GM12875 (cell line): ENCODE measurements around the gene MAMSTR.

Source experiments
- H3K4me3 ChIP-seq: one replicate; pipeline ENCODE4 v1.5.1; 2011; ENCODE audit warnings: low read depth, low read length, control low read depth
- TF ChIP-seq, protein P1 (sequence below): IDR thresholded peaks from 2 replicates; pipeline ENCODE4 v1.5.1; 2011; ENCODE audit warnings: low read depth, mild to moderate bottlenecking, control low read depth, inconsistent platforms, low read length, moderate library complexity, borderline replicate concordance; ENCODE audit not compliant: insufficient read depth

MAMSTR gene

DNA sequence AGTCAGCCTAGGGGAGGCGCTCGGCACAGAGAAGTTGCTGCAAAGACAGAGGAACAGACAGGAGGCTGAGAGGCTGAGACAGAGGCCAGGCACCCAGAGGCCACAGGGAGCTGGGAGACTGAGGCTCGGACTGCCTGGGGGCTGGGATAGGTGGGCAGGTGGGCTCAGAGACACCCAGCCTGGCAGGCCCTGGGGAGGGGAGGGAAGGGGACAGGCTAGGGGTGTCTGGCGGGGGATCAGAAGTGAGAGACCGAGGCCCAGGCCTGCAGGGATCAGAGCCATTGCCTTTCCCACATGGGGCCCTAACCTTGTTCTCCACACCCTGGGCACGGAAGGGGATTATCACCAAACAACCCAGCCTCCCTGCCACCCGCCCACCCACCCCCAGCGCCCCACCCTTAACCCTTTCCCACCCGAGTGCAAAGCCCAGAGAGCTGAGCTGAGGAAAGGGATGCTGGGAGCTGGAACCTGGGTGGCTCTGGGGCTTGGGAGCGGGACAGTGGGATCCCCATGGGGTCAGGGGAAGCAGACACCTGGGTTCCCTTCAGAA is 48.0 kb downstream of the MAMSTR start:
- TF ChIP-seq, protein P1, sequence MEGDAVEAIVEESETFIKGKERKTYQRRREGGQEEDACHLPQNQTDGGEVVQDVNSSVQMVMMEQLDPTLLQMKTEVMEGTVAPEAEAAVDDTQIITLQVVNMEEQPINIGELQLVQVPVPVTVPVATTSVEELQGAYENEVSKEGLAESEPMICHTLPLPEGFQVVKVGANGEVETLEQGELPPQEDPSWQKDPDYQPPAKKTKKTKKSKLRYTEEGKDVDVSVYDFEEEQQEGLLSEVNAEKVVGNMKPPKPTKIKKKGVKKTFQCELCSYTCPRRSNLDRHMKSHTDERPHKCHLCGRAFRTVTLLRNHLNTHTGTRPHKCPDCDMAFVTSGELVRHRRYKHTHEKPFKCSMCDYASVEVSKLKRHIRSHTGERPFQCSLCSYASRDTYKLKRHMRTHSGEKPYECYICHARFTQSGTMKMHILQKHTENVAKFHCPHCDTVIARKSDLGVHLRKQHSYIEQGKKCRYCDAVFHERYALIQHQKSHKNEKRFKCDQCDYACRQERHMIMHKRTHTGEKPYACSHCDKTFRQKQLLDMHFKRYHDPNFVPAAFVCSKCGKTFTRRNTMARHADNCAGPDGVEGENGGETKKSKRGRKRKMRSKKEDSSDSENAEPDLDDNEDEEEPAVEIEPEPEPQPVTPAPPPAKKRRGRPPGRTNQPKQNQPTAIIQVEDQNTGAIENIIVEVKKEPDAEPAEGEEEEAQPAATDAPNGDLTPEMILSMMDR = no peak
- H3K4me3 ChIP-seq = no peak overlapping the region

DNA sequence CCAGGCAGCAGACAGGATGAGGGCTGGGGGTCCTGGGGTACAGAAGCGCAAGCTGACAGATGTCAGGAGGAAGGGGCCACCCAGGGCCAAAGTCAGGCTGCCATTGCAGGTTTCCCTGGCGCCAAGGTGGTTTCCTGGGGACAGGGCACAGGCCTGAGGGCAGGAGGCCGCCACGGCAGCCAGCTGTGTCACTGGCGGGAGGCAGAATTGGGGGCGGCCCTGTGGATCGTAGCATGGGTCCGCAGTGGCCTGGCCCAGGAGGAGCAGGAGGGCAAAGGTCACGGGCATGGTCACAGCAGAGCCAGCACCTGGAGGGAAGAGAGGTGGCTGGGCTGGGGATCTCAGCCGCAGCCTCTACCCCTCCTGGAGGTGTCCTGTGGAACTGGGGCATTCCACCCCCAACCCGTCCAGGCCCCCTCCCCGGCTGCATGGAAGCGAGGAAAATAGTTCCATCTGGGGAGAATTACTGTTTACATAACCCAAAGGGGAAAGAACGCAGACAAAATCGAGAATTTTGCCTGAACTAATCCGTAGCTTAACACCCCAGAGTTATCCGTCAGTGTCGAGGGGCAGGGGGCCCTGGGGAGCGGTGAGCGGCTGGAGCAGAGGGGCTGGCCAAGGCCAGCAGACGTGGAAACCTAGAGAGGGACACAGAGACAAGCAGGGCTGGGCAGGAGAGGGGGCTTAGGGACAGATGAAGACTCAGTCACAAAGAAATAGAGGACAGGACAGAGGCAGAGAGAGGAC is 48.7 kb downstream of the MAMSTR start:
- H3K4me3 ChIP-seq = no peak overlapping the region
- TF ChIP-seq, protein P1 = no peak

DNA sequence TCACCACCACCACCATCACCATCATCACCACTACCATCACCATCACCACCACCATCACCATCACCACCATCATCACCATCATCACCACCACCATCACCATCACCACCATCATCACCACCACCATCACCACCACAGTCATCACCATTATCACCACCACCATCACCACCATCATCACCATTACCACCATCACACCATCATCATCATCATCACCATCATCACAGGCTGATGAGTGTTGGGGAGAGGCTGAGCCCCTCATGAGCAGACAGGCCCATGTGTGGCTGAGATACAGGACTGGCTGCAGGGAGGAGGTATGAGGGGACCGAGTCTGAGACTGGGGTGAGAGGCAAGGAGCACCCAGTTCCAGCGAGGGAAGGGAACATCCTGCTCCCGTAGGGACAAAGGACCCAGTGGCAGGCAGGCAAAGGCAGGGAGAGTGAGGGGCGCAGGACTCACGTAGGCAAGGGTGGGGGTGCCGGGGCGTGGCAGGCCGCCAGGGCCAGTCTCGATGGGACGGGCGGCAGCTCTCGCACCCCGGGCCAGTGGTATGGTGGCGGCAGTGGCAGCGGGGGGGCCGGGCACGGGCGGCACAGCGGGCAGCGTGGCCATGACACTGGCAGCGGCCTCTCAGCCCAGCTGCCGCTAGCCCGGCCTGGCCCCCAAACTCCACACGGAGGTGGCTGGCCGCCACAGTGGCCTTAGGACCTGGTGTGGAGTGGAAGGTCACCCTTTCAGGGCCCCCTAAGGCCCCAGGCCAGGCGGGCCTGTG is 49.4 kb downstream of the MAMSTR start:
- TF ChIP-seq, protein P1 = no peak
- H3K4me3 ChIP-seq = no peak overlapping the region

DNA sequence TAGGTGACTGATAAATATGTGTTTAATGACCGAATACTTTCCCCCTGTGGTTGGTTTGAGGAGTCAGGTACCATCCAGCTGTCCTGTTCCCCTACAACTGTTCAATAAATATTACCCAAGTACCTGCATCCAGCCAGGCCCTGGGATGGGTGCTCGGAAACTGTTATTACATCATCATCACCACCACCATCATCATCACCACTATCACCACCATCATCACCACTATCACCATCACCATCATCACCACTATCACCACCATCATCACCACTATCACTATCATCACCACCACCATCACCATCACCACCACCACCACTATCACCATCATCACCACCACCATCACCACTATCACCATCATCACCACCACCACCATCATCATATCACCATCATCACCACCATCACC is 50.8 kb downstream of the MAMSTR start:
- TF ChIP-seq, protein P1 = no peak
- H3K4me3 ChIP-seq = no peak overlapping the region

DNA sequence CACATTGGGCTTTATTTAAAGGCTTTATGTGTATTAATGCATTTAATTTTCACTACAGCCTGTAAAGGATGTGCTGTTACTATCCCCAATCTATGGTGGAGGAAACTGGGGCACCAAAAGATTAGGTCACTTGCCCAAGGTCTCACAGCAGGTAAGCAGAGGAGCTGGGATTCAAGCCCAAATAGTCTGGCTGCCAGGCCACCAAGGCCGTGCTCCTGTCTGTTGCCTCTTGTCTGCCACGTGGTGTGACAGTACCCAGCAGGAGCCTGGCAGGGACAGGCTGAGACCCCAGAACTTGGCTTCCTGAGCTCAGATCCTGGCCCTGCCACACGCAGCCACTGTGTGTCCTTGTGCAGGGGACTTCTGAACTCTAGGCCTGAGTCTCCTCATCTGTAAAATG is 51.2 kb downstream of the MAMSTR start:
- H3K4me3 ChIP-seq = no peak overlapping the region
- TF ChIP-seq, protein P1 = no peak

DNA sequence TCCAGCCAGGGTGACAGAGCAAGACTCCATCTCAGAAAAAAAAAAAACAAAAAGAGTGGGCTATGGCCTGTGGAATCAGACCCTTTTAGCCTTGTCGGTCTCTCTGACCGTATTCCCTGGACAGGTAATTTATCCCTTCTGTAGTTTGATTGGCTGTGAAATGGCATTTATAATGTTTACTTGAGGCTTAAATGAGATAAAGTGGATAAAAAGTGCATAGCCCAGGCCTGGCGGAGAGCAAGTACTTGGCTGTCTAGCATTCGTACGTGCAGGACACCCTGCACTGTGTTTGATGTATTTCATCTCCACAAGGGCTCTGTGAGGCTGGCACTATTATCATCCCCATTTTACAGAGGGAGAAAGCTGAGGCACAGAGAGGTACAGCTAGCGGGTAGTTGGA is 53.7 kb downstream of the MAMSTR start:
- no peak overlapping the region for H3K4me3 ChIP-seq
- TF ChIP-seq, protein P1 = no peak
